HEK293 (cell line): ENCODE measurements around the gene CHD1.
A peak's percentile ranks its signal among the peaks of the same experiment; 100 is the strongest.

Source experiments
- FEZF1 ChIP-seq: fragments of 450-650 bp; formaldehyde crosslinking; IDR thresholded peaks from 2 replicates; pipeline ENCODE4 v1.5.1; 2016; ENCODE audit warnings: missing biosample characterization, missing genetic modification characterization
- GLI4 ChIP-seq: fragments of 450-650 bp; formaldehyde crosslinking; IDR thresholded peaks from 2 replicates; pipeline ENCODE4 v1.5.1; 2016; ENCODE audit warnings: missing biosample characterization, missing genetic modification characterization
- KLF7 ChIP-seq: fragments of 450-650 bp; formaldehyde crosslinking; IDR thresholded peaks from 2 replicates; pipeline ENCODE4 v1.5.1; 2016; ENCODE audit warnings: missing biosample characterization, missing genetic modification characterization, borderline replicate concordance
- PATZ1 ChIP-seq: fragments of 450-650 bp; formaldehyde crosslinking; IDR thresholded peaks from 2 replicates; pipeline ENCODE4 v1.5.1; 2016; ENCODE audit warnings: missing biosample characterization, missing genetic modification characterization
- PRDM1 ChIP-seq: fragments of 450-650 bp; formaldehyde crosslinking; IDR thresholded peaks from 2 replicates; pipeline ENCODE4; 2016; ENCODE audit warnings: missing biosample characterization, missing genetic modification characterization
- SCRT1 ChIP-seq: fragments of 450-650 bp; formaldehyde crosslinking; IDR thresholded peaks from 2 replicates; pipeline ENCODE4 v1.5.1; 2016; ENCODE audit warnings: missing biosample characterization, missing genetic modification characterization, borderline replicate concordance
- SETDB1 ChIP-seq: IDR thresholded peaks from one replicate; pipeline ENCODE4 v1.6.1; 2017; ENCODE audit warnings: mild to moderate bottlenecking, low read length, moderate library complexity, mixed read lengths; ENCODE audit not compliant: insufficient read length
- SP2 ChIP-seq: fragments of 450-650 bp; formaldehyde crosslinking; IDR thresholded peaks from 2 replicates; pipeline ENCODE4 v1.5.1; 2016; ENCODE audit warnings: missing biosample characterization, missing genetic modification characterization
- WT1 ChIP-seq: fragments of 450-650 bp; formaldehyde crosslinking; IDR thresholded peaks from 2 replicates; pipeline ENCODE4 v1.5.1; 2016; ENCODE audit warnings: missing biosample characterization, missing genetic modification characterization
- ZBTB8A ChIP-seq: fragments of 450-650 bp; formaldehyde crosslinking; IDR thresholded peaks from 2 replicates; pipeline ENCODE4 v1.5.1; 2016; ENCODE audit warnings: missing biosample characterization, missing genetic modification characterization
- ZFHX2 ChIP-seq: fragments of 450-650 bp; formaldehyde crosslinking; conservative IDR thresholded peaks from 2 replicates; pipeline ENCODE4 v1.5.1; 2016; ENCODE audit warnings: missing biosample characterization, missing genetic modification characterization
- ZIC2 ChIP-seq: fragments of 450-650 bp; formaldehyde crosslinking; IDR thresholded peaks from 2 replicates; pipeline ENCODE4 v1.5.1; 2016; ENCODE audit warnings: missing biosample characterization, missing genetic modification characterization
- ZNF10 ChIP-seq: fragments of 450-650 bp; formaldehyde crosslinking; IDR thresholded peaks from 2 replicates; pipeline ENCODE4 v1.5.1; 2017; ENCODE audit warnings: missing biosample characterization, missing genetic modification characterization
- ZNF133 ChIP-seq: fragments of 450-650 bp; formaldehyde crosslinking; IDR thresholded peaks from 2 replicates; pipeline ENCODE4 v1.5.1; 2016; ENCODE audit warnings: missing biosample characterization, missing genetic modification characterization
- ZNF138 ChIP-seq: fragments of 450-650 bp; formaldehyde crosslinking; IDR thresholded peaks from 2 replicates; pipeline ENCODE4 v1.5.1; 2016; ENCODE audit warnings: missing biosample characterization, missing genetic modification characterization, borderline replicate concordance
- ZNF184 ChIP-seq: fragments of 450-650 bp; IDR thresholded peaks from 2 replicates; pipeline ENCODE4 v1.5.1; 2018; ENCODE audit warnings: missing biosample characterization, mild to moderate bottlenecking, missing genetic modification characterization
- ZNF19 ChIP-seq: fragments of 450-650 bp; formaldehyde crosslinking; IDR thresholded peaks from 2 replicates; pipeline ENCODE4; 2016; ENCODE audit warnings: missing biosample characterization, missing genetic modification characterization, low read depth
- ZNF2 ChIP-seq: fragments of 450-650 bp; formaldehyde crosslinking; IDR thresholded peaks from 2 replicates; pipeline ENCODE4 v1.5.1; 2016; ENCODE audit warnings: missing biosample characterization, missing genetic modification characterization
- ZNF274 ChIP-seq, 2 experiments: fragments of 200-500 bp in 1 of 2; fragments of 450-650 bp in 1 of 2; sonication (Bioruptor generic) in 1 of 2; formaldehyde crosslinking in 1 of 2; IDR thresholded peaks; 2 replicates each; pipeline versions ENCODE4 v1.5.1 to v1.6.1; 2014 to 2016; ENCODE audit warnings: borderline replicate concordance in 1 of 2, inconsistent platforms in 1 of 2, low read length in 1 of 2, missing biosample characterization in 1 of 2, missing genetic modification characterization in 1 of 2
- ZNF302 ChIP-seq: fragments of 450-650 bp; formaldehyde crosslinking; IDR thresholded peaks from 2 replicates; pipeline ENCODE4 v1.5.1; 2016; ENCODE audit warnings: missing biosample characterization, missing genetic modification characterization, low read depth
- ZNF311 ChIP-seq: fragments of 450-650 bp; formaldehyde crosslinking; IDR thresholded peaks from 2 replicates; pipeline ENCODE4 v1.5.1; 2017; ENCODE audit warnings: missing biosample characterization, missing genetic modification characterization, borderline replicate concordance
- ZNF433 ChIP-seq: fragments of 450-650 bp; formaldehyde crosslinking; IDR thresholded peaks from 2 replicates; pipeline ENCODE4 v1.5.1; 2016; ENCODE audit warnings: missing biosample characterization, missing genetic modification characterization, low read depth
- ZNF449 ChIP-seq: fragments of 450-650 bp; formaldehyde crosslinking; IDR thresholded peaks from 2 replicates; pipeline ENCODE4 v1.5.1; 2017; ENCODE audit warnings: missing biosample characterization, mild to moderate bottlenecking, missing genetic modification characterization, moderate library complexity
- ZNF501 ChIP-seq: fragments of 450-650 bp; formaldehyde crosslinking; IDR thresholded peaks from 2 replicates; pipeline ENCODE4 v1.5.1; 2016; ENCODE audit warnings: missing biosample characterization, missing genetic modification characterization
- ZNF548 ChIP-seq: fragments of 450-650 bp; formaldehyde crosslinking; IDR thresholded peaks from 2 replicates; pipeline ENCODE4 v1.5.1; 2016; ENCODE audit warnings: missing biosample characterization, missing genetic modification characterization
- ZNF558 ChIP-seq: fragments of 450-650 bp; formaldehyde crosslinking; IDR thresholded peaks from 2 replicates; pipeline ENCODE4 v1.5.1; 2016; ENCODE audit warnings: missing biosample characterization, missing genetic modification characterization
- ZNF585B ChIP-seq: fragments of 450-650 bp; formaldehyde crosslinking; IDR thresholded peaks from 2 replicates; pipeline ENCODE4 v1.5.1; 2016; ENCODE audit warnings: missing biosample characterization, missing genetic modification characterization
- ZNF596 ChIP-seq: fragments of 450-650 bp; IDR thresholded peaks from 2 replicates; pipeline ENCODE4 v1.5.0; 2018; ENCODE audit warnings: missing biosample characterization, mild to moderate bottlenecking, missing genetic modification characterization, moderate library complexity
- ZNF626 ChIP-seq: fragments of 450-650 bp; sonication (Bioruptor Pico); formaldehyde crosslinking; IDR thresholded peaks from 2 replicates; pipeline ENCODE4 v1.5.1; 2018; ENCODE audit warnings: missing biosample characterization, missing genetic modification characterization, inconsistent platforms
- ZNF639 ChIP-seq: fragments of 450-650 bp; formaldehyde crosslinking; IDR thresholded peaks from 2 replicates; pipeline ENCODE4 v1.5.1; 2016; ENCODE audit warnings: missing biosample characterization, missing genetic modification characterization
- ZNF664 ChIP-seq: fragments of 450-650 bp; formaldehyde crosslinking; IDR thresholded peaks from 2 replicates; pipeline ENCODE4 v1.5.1; 2016; ENCODE audit warnings: missing biosample characterization, missing genetic modification characterization
- ZNF704 ChIP-seq: fragments of 450-650 bp; formaldehyde crosslinking; IDR thresholded peaks from 2 replicates; pipeline ENCODE4 v1.5.1; 2016; ENCODE audit warnings: missing biosample characterization, missing genetic modification characterization
- ZNF747 ChIP-seq: fragments of 450-650 bp; formaldehyde crosslinking; IDR thresholded peaks from 2 replicates; pipeline ENCODE4 v1.5.1; 2016; ENCODE audit warnings: missing biosample characterization, missing genetic modification characterization
- ZNF777 ChIP-seq: fragments of 450-650 bp; formaldehyde crosslinking; IDR thresholded peaks from 2 replicates; pipeline ENCODE4 v1.5.1; 2017; ENCODE audit warnings: missing biosample characterization, missing genetic modification characterization, borderline replicate concordance
- ZNF785 ChIP-seq: fragments of 450-650 bp; formaldehyde crosslinking; IDR thresholded peaks from 2 replicates; pipeline ENCODE4 v1.5.1; 2016; ENCODE audit warnings: missing biosample characterization, missing genetic modification characterization
- ZNF837 ChIP-seq: fragments of 450-650 bp; formaldehyde crosslinking; IDR thresholded peaks from 2 replicates; pipeline ENCODE4 v1.5.1; 2016; ENCODE audit warnings: missing biosample characterization, missing genetic modification characterization

CHD1 gene

GRCh38 chr5:98928873-98929709 lies at the start of gene CHD1 (continued):
- TF ChIP-seq ZNF704 (tag by site-specific recombination), result no peak
- no peak for TF ChIP-seq SCRT1
- no peak for TF ChIP-seq ZNF311 (tag by site-specific recombination)
- TF ChIP-seq SP2 (tag by site-specific recombination), result peak; percentile 70
- no peak for TF ChIP-seq FEZF1 (tag by site-specific recombination)
- TF ChIP-seq ZNF626 (tag by site-specific recombination), result no peak
- TF ChIP-seq ZNF10 (tag by site-specific recombination), result peak; percentile 64
- peak; percentile 66 for TF ChIP-seq KLF7
- TF ChIP-seq ZNF2 (tag by site-specific recombination), result peak; percentile 90
- TF ChIP-seq ZNF785 (tag by site-specific recombination), result no peak
- TF ChIP-seq ZFHX2 (tag by site-specific recombination), result peak; percentile 74
- TF ChIP-seq PATZ1 (tag by site-specific recombination), result peak; percentile 93
- TF ChIP-seq ZNF302 (tag by site-specific recombination), result no peak
- no peak for TF ChIP-seq ZNF184
- TF ChIP-seq ZNF548 (tag by site-specific recombination), result no peak
- no peak for TF ChIP-seq ZNF747 (tag by site-specific recombination)
- peak; percentile 69; the same call in 1 of the 2 replicates for TF ChIP-seq ZNF639 (tag by site-specific recombination)
- TF ChIP-seq ZNF777 (tag by site-specific recombination), result no peak
- no peak for TF ChIP-seq ZNF274 (IDR thresholded peaks at IDR 0.05; ENCODE audit: low read length)
- no peak for TF ChIP-seq ZNF274 (tag by site-specific recombination; IDR thresholded peaks at IDR 0.05; ENCODE audit: borderline replicate concordance)
- TF ChIP-seq ZNF433, result no peak
- TF ChIP-seq ZNF138 (tag by site-specific recombination), result no peak
- peak; percentile 59 for TF ChIP-seq WT1 (tag by site-specific recombination)
- TF ChIP-seq ZNF19 (tag by site-specific recombination), result no peak
- TF ChIP-seq ZNF558, result no peak
- peak; percentile 77 for TF ChIP-seq ZBTB8A
- TF ChIP-seq GLI4 (tag by site-specific recombination), result peak; percentile 91
- TF ChIP-seq ZNF664, result no peak
- peak; percentile 30; the same call in 1 of the 2 replicates for TF ChIP-seq ZNF585B (tag by site-specific recombination)
- no peak for TF ChIP-seq SETDB1
- peak; percentile 100 for TF ChIP-seq ZNF501
- TF ChIP-seq ZNF449 (tag by site-specific recombination), result peak; percentile 32; the same call in 1 of the 2 replicates
- no peak for TF ChIP-seq ZNF133 (tag by site-specific recombination)
- TF ChIP-seq ZIC2 (tag by site-specific recombination), result peak; percentile 58; the same call in 1 of the 2 replicates
- no peak for TF ChIP-seq ZNF837 (tag by site-specific recombination)
- no peak for TF ChIP-seq ZNF596 (tag by site-specific recombination)
- no peak; the same call in 1 of the 2 replicates for TF ChIP-seq PRDM1
